H1 (cell line): ENCODE results near the gene CACNA1B. TPM values are rescaled to one million over a fixed set of nuclear protein-coding genes. Genes with fewer than 3 reads are reported as not detected.

Source experiments
- CTCF ChIA-PET: fragments of 300-600 bp; sonication (Branson Sonifier 250); formaldehyde crosslinking; loops from one replicate; lab custom pipeline; 2021; ENCODE audit not compliant: partially characterized antibody; lab: Charles Lee
- POLR2A ChIA-PET: fragments of 300-600 bp; sonication (Branson Sonifier 250); formaldehyde crosslinking; loops from one replicate; lab custom pipeline; 2021; ENCODE audit warnings: inconsistent platforms; ENCODE audit not compliant: partially characterized antibody; lab: Charles Lee
- DNase-seq, 2 experiments: peaks; one replicate each; pipeline versions ENCODE4 v3.0.0 to v3.0.0-alpha.2; 2010 to 2022; ENCODE audit warnings: low spot score in 2 of 2, low read depth in 1 of 2, mixed read lengths in 1 of 2
- FAIRE-seq: peaks from 2 replicates; lab custom pipeline; 2011; peaks lifted over from hg19 to GRCh38; lab: Jason Lieb, UNC
- H2AFZ ChIP-seq: 2 replicates; pipeline ENCODE4 v1.8.1; 2012; ENCODE audit warnings: low read length, inconsistent platforms
- H2AK5ac ChIP-seq: 2 replicates; pipeline ENCODE4 v1.6.1; 2013; ENCODE audit warnings: low read depth, low read length
- H2BK120ac ChIP-seq: replicated peaks from 2 replicates; pipeline ENCODE3; 2013; ENCODE audit warnings: low read depth, low read length, inconsistent platforms
- H2BK12ac ChIP-seq: 2 replicates; pipeline ENCODE4 v1.6.1; 2013; ENCODE audit warnings: low read depth, low read length
- H2BK15ac ChIP-seq: 2 replicates; pipeline ENCODE4 v1.6.1; 2013; ENCODE audit warnings: low read length
- H2BK20ac ChIP-seq: 2 replicates; pipeline ENCODE4 v1.6.1; 2013; ENCODE audit warnings: low read length
- H2BK5ac ChIP-seq: 2 replicates; pipeline ENCODE4 v1.6.1; 2013; ENCODE audit warnings: low read depth, low read length
- H3K14ac ChIP-seq: 2 replicates; pipeline ENCODE4 v1.6.1; 2013; ENCODE audit warnings: inconsistent platforms; ENCODE audit not compliant: insufficient read length
- H3K18ac ChIP-seq: 2 replicates; pipeline ENCODE4 v1.6.1; 2013; ENCODE audit warnings: low read length; ENCODE audit errors: extremely low read depth
- H3K23ac ChIP-seq: 2 replicates; pipeline ENCODE4 v1.6.1; 2013; ENCODE audit warnings: inconsistent platforms; ENCODE audit not compliant: insufficient read length
- H3K23me2 ChIP-seq: 2 replicates; pipeline ENCODE4 v1.6.1; 2013; ENCODE audit warnings: low read depth, low read length
- H3K27ac ChIP-seq: 2 replicates; pipeline ENCODE4 v1.6.1; 2011; ENCODE audit warnings: low read depth, low read length, inconsistent platforms
- H3K27me3 ChIP-seq, 4 experiments: replicated peaks in 1 of 4; 1 replicate in 1 of 4; 2 replicates in 3 of 4; pipeline versions ENCODE4 v1.6.1 to v1.8.1; 2011 to 2013; ENCODE audit warnings: low read length in 3 of 4, mild to moderate bottlenecking in 3 of 4, inconsistent platforms in 2 of 4, mixed read lengths in 2 of 4, moderate library complexity in 1 of 4; ENCODE audit not compliant: control insufficient read depth in 3 of 4, insufficient read depth in 3 of 4; ENCODE audit errors: extremely low read depth in 1 of 4
- H3K36me3 ChIP-seq, 4 experiments: 2 replicates each; pipeline versions ENCODE4 v1.6.1 to v1.8.1; 2011 to 2013; ENCODE audit warnings: mild to moderate bottlenecking in 4 of 4, low read length in 3 of 4, moderate library complexity in 2 of 4, control low read depth in 1 of 4, inconsistent platforms in 1 of 4; ENCODE audit not compliant: insufficient read depth in 4 of 4, control insufficient read depth in 2 of 4
- H3K4ac ChIP-seq: replicated peaks from 2 replicates; pipeline ENCODE3; 2013; ENCODE audit warnings: low read length, low read depth, mixed read lengths, inconsistent platforms; ENCODE audit not compliant: insufficient read length
- H3K4me1 ChIP-seq, 4 experiments: replicated peaks in 1 of 4; 1 replicate in 1 of 4; 2 replicates in 3 of 4; pipeline versions ENCODE4 v1.6.1 to v1.8.1; 2011 to 2013; ENCODE audit warnings: low read length in 3 of 4, inconsistent platforms in 2 of 4, mixed read lengths in 1 of 4; ENCODE audit not compliant: insufficient read depth in 4 of 4, control insufficient read depth in 3 of 4
- H3K4me2 ChIP-seq, 2 experiments: 2 replicates each; pipeline versions ENCODE4 v1.6.1 to v1.8.1; 2011 to 2013; ENCODE audit warnings: low read depth in 2 of 2, low read length in 2 of 2, control low read depth in 1 of 2, inconsistent platforms in 1 of 2, mild to moderate bottlenecking in 1 of 2; ENCODE audit not compliant: insufficient read depth in 1 of 2
- H3K4me3 ChIP-seq, 4 experiments: fragments of 200-600, 300-600 bp in 1 of 4; sonication (generic), shearing (Covaris generic), sonication (Bioruptor Twin) in 1 of 4; 2 replicates each; pipeline versions ENCODE4 v1.5.1 to v1.8.1; 2011 to 2016; ENCODE audit warnings: low read length in 4 of 4, low read depth in 3 of 4, control low read depth in 2 of 4, inconsistent platforms in 2 of 4, mild to moderate bottlenecking in 2 of 4, mixed read lengths in 1 of 4, moderate library complexity in 1 of 4; ENCODE audit not compliant: insufficient read depth in 2 of 4; ENCODE audit errors: extremely low read depth in 1 of 4
- H3K56ac ChIP-seq: replicated peaks from 2 replicates; pipeline ENCODE3; 2013; ENCODE audit warnings: low read depth, mild to moderate bottlenecking, mixed read lengths, low read length, inconsistent platforms; ENCODE audit not compliant: insufficient read length
- H3K79me1 ChIP-seq: 2 replicates; pipeline ENCODE4 v1.6.1; 2013; ENCODE audit warnings: low read depth, low read length, control low read depth
- H3K79me2 ChIP-seq, 2 experiments: 2 replicates each; pipeline versions ENCODE4 v1.6.1 to v1.8.1; 2012 to 2013; ENCODE audit warnings: low read length in 2 of 2, mild to moderate bottlenecking in 2 of 2, inconsistent platforms in 1 of 2; ENCODE audit not compliant: insufficient read depth in 2 of 2, control insufficient read depth in 1 of 2
- H3K9ac ChIP-seq, 4 experiments: replicated peaks in 1 of 4; 1 replicate in 1 of 4; 2 replicates in 3 of 4; pipeline versions ENCODE4 v1.6.1 to v1.8.1; 2011 to 2013; ENCODE audit warnings: low read depth in 3 of 4, low read length in 3 of 4, control low read depth in 2 of 4, mild to moderate bottlenecking in 2 of 4, moderate library complexity in 2 of 4, inconsistent platforms in 1 of 4; ENCODE audit errors: extremely low read depth in 1 of 4
- H3K9me3 ChIP-seq, 2 experiments: 2 replicates each; pipeline versions ENCODE4 v1.6.1 to v1.8.1; 2012 to 2013; ENCODE audit warnings: mild to moderate bottlenecking in 2 of 2, moderate library complexity in 2 of 2, control low read depth in 1 of 2, inconsistent platforms in 1 of 2, low read depth in 1 of 2, low read length in 1 of 2, mixed read lengths in 1 of 2; ENCODE audit not compliant: insufficient read depth in 2 of 2
- H4K20me1 ChIP-seq, 2 experiments: replicated peaks in 1 of 2; 2 replicates each; pipeline versions ENCODE3 to v1.8.1; 2011 to 2013; ENCODE audit warnings: inconsistent platforms in 2 of 2, low read length in 2 of 2, mild to moderate bottlenecking in 1 of 2; ENCODE audit not compliant: insufficient read depth in 2 of 2, control insufficient read depth in 1 of 2
- H4K5ac ChIP-seq: 2 replicates; pipeline ENCODE4 v1.6.1; 2013; ENCODE audit warnings: low read length, low read depth, mixed read lengths, inconsistent platforms; ENCODE audit not compliant: insufficient read length
- H4K8ac ChIP-seq: 2 replicates; pipeline ENCODE4 v1.8.0; 2013; ENCODE audit warnings: mild to moderate bottlenecking, moderate library complexity, low read length, inconsistent platforms; ENCODE audit not compliant: insufficient read depth; ENCODE audit errors: extremely low read depth
- H4K91ac ChIP-seq: replicated peaks from 2 replicates; pipeline ENCODE3; 2013; ENCODE audit warnings: low read length, mixed read lengths, inconsistent platforms; ENCODE audit not compliant: insufficient read length
- CTCF ChIP-seq, 3 experiments: IDR thresholded peaks; 1 replicate in 2 of 3; 2 replicates in 1 of 3; pipeline versions ENCODE4 v1.5.1 to v1.6.1; 2011; ENCODE audit warnings: low read length in 3 of 3, mild to moderate bottlenecking in 3 of 3, inconsistent platforms in 2 of 3, low read depth in 1 of 3, moderate library complexity in 1 of 3; ENCODE audit not compliant: insufficient read depth in 1 of 3; ENCODE audit errors: control extremely low read depth in 1 of 3
- GABPA ChIP-seq: IDR thresholded peaks from 2 replicates; pipeline ENCODE4 v1.6.1; 2011; ENCODE audit warnings: mild to moderate bottlenecking, low read length, moderate library complexity, borderline replicate concordance; ENCODE audit not compliant: insufficient read depth
- HDAC2 ChIP-seq, 2 experiments: fragments of 300-600 bp in 1 of 2; sonication (generic) in 1 of 2; IDR thresholded peaks; 2 replicates each; pipeline ENCODE4 v1.6.1; 2011 to 2012; ENCODE audit warnings: low read depth in 2 of 2, low read length in 2 of 2, mild to moderate bottlenecking in 2 of 2, moderate library complexity in 2 of 2, borderline replicate concordance in 1 of 2, inconsistent platforms in 1 of 2
- JUND ChIP-seq: IDR thresholded peaks from 2 replicates; pipeline ENCODE4 v1.6.1; 2011; ENCODE audit warnings: mild to moderate bottlenecking, improper control_type of control experiment, low read length
- NANOG ChIP-seq: IDR thresholded peaks from 2 replicates; pipeline ENCODE4 v1.6.1; 2011; ENCODE audit warnings: low read length, low read depth, mild to moderate bottlenecking, inconsistent platforms; ENCODE audit not compliant: insufficient read depth, poor library complexity, severe bottlenecking
- SIRT6 ChIP-seq: IDR thresholded peaks from one replicate; pipeline ENCODE4 v1.7.1; 2012; ENCODE audit warnings: low read length, inconsistent platforms
- TAF7 ChIP-seq: optimal IDR thresholded peaks from 2 replicates; pipeline ENCODE3; 2011; ENCODE audit warnings: low read depth, mild to moderate bottlenecking, inconsistent platforms, low read length, moderate library complexity, borderline replicate concordance
- USF2 ChIP-seq: IDR thresholded peaks from 2 replicates; pipeline ENCODE4 v1.6.1; 2011; ENCODE audit warnings: low read length, improper control_type of control experiment
- YY1 ChIP-seq: IDR thresholded peaks from 2 replicates; pipeline ENCODE4 v1.6.1; 2011; ENCODE audit warnings: low read depth, mild to moderate bottlenecking, low read length
- WGBS, 2 experiments: shearing (Covaris generic) in 1 of 2; methylation state at CpG; one replicate each; pipeline versions ENCODE4 v1.1.6 to v1.1.7; 2013 to 2015; ENCODE audit warnings: low lambda C conversion rate in 2 of 2, mixed read lengths in 2 of 2, inconsistent platforms in 1 of 2, low coverage in 1 of 2, missing lambda C conversion rate in 1 of 2; ENCODE audit not compliant: insufficient replicate concordance in 2 of 2, insufficient coverage in 1 of 2, insufficient read length in 1 of 2; ENCODE audit errors: extremely low coverage in 1 of 2, missing lambda C conversion rate in 1 of 2; 5-methylcytosine and 5-hydroxymethylcytosine counted together
- polyA plus RNA-seq, 7 experiments: library from polyadenylated mRNA; depleted of rRNA in 3 of 7; stranded (reverse) in 5 of 7; unstranded in 2 of 7; fragments of >200 nt in 5 of 7; fragments of 200-250 nt in 2 of 7; gene quantifications; 1 replicate in 5 of 7; 2 replicates in 1 of 7; 4 replicates in 1 of 7; pipeline versions ENCODE4 v1.2.1 to v1.2.3, GENCODE V29; 2011 to 2013; ENCODE audit warnings: missing spikeins in 2 of 7, mixed read lengths in 2 of 7
- total RNA-seq: library from RNA; stranded (reverse); fragmentation: NEBNext Ultra II Directional; extraction: Animal tissue kit (Norgen Biotek cat#: 25700); gene quantifications from 2 replicates; pipeline ENCODE4 v1.2.1, GENCODE V29; 2021

Gene CACNA1B
- total and polyA plus RNA-seq, 2 of the 8 experiments (the other 6 are each of a cell fraction or from before 2014, with no cell fraction given): 1.5 to 5.7 TPM

- no peaks in the 10 kb centered on the region for H3K79me1 ChIP-seq
- H2BK5ac ChIP-seq: no peak overlapping the region
- H3K23ac ChIP-seq: no peak overlapping the region
- no peak overlapping the region for H3K4ac ChIP-seq
- FAIRE-seq (no peak), DNase-seq (no peak)
- no peak overlapping the region for H2BK20ac ChIP-seq
- H2AK5ac ChIP-seq: no peak overlapping the region
- no peak overlapping the region for H2AFZ ChIP-seq
- no peak overlapping the region for H3K4me2 ChIP-seq
- H2BK15ac ChIP-seq: no peak overlapping the region
- no peaks in the 10 kb centered on the region; the same call in 1 of the 2 replicates for H3K23me2 ChIP-seq
- no peak overlapping the region for H3K9ac ChIP-seq
- WGBS, 2 experiments: 96% methylated on average over 22 of the region's 32 CpGs; no CpG with 5 or more reads in 1 of the 2 experiments
- no peak overlapping the region for H4K8ac ChIP-seq
- no peak overlapping the region for H3K18ac ChIP-seq
- no peaks in the 10 kb centered on the region for H3K4me1 ChIP-seq
- H3K27me3 ChIP-seq: no peaks in the 10 kb centered on the region
- H4K5ac ChIP-seq: no peak overlapping the region
- no peak overlapping the region for H3K56ac ChIP-seq
- H3K4me3 ChIP-seq: no peak overlapping the region
- ChIA-PET POLR2A (no interaction called here), CTCF (no interaction called here)
- no peak overlapping the region for H3K27ac ChIP-seq
- no peaks in the 10 kb centered on the region for H3K79me2 ChIP-seq
- H4K91ac ChIP-seq: no peak overlapping the region
- no peaks in the 10 kb centered on the region for H4K20me1 ChIP-seq
- H2BK120ac ChIP-seq: no peak overlapping the region
- peaks cover 65 to 89% of the 10 kb centered on the region in 2 experiments for H3K9me3 ChIP-seq
- peaks cover 0 to 8% (median 0%) of the 10 kb centered on the region in 4 experiments; a peak in 1 of 8 replicates for H3K36me3 ChIP-seq
- no peak overlapping the region for H3K14ac ChIP-seq
- no peak overlapping the region for H2BK12ac ChIP-seq
- TF ChIP-seq GABPA: no peak
- no peak for TF ChIP-seq JUND
- TF ChIP-seq SIRT6: no peak
- no peak for TF ChIP-seq HDAC2 (IDR thresholded peaks at IDR 0.05; ENCODE audit: borderline replicate concordance in 1 of 2, low read depth in 2 of 2, low read length in 2 of 2)
- no peak for TF ChIP-seq CTCF (IDR thresholded peaks at IDR 0.05; ENCODE audit: control extremely low read depth in 1 of 3, insufficient read depth in 1 of 3, low read depth in 1 of 3, low read length in 3 of 3)
- TF ChIP-seq USF2: no peak
- TF ChIP-seq YY1: no peak
- TF ChIP-seq TAF7: no peak
- TF ChIP-seq NANOG: no peak
These were observed 244.0 kb downstream of the CACNA1B start for GRCh38 chr9:138121438-138122050.
